ENCODE data around the gene TMEM203.
A peak's percentile ranks its signal among the peaks of the same experiment; 100 is the strongest.

DNA sequence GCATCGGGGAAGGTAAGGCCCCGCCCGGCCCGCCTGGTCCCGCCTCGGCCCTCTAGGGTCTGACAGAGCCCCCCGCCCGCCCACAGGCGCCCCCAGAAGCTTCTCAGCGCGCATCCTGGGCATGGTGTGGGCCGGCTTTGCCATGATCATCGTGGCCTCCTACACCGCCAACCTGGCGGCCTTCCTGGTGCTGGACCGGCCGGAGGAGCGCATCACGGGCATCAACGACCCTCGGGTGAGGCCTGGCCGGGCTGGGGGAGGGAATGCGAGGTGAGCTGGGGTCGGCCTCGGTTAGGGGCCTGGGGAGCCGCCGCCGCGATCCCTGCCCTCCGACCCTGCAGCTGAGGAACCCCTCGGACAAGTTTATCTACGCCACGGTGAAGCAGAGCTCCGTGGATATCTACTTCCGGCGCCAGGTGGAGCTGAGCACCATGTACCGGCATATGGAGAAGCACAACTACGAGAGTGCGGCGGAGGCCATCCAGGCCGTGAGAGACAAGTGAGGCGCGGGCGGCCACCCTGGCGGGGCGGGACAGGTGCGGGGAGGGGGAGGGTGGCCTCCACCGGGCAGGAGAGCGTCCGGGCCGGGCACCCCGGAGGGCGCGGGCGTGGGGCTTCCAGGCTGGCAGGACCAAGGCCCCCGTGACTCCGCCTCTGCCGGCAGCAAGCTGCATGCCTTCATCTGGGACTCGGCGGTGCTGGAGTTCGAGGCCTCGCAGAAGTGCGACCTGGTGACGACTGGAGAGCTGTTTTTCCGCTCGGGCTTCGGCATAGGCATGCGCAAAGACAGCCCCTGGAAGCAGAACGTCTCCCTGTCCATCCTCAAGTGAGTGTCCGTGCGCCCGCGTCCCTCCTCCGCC, 42.7 kb downstream of the TMEM203 start:
- TF ChIP-seq, protein P1, sequence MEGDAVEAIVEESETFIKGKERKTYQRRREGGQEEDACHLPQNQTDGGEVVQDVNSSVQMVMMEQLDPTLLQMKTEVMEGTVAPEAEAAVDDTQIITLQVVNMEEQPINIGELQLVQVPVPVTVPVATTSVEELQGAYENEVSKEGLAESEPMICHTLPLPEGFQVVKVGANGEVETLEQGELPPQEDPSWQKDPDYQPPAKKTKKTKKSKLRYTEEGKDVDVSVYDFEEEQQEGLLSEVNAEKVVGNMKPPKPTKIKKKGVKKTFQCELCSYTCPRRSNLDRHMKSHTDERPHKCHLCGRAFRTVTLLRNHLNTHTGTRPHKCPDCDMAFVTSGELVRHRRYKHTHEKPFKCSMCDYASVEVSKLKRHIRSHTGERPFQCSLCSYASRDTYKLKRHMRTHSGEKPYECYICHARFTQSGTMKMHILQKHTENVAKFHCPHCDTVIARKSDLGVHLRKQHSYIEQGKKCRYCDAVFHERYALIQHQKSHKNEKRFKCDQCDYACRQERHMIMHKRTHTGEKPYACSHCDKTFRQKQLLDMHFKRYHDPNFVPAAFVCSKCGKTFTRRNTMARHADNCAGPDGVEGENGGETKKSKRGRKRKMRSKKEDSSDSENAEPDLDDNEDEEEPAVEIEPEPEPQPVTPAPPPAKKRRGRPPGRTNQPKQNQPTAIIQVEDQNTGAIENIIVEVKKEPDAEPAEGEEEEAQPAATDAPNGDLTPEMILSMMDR (IDR thresholded peaks at IDR 0.05), result peak in 2 of 6 experiments; percentile 9 to 26
- no peak for TF ChIP-seq POLR2A (IDR thresholded peaks at IDR 0.05)
